Natural killer cell (primary cell): Measurements from ENCODE around the gene DSTYK. TPM values are rescaled to one million over a fixed set of nuclear protein-coding genes. Genes with fewer than 3 reads are reported as not detected.
A peak's percentile ranks its signal among the peaks of the same experiment; 100 is the strongest.

Experiments
- ATAC-seq, 3 donors: fragments of 150-1000 bp in 2 of 3; fragments of 200-7000 bp in 1 of 3; cut with Tn5 transposase; 1 replicate in 1 of 3; 2 replicates in 2 of 3; pipeline ENCODE4 v1.10.0; 2021; ENCODE audit warnings: mild to moderate bottlenecking in 2 of 3, moderate library complexity in 2 of 3
- DNase-seq, 2 donors: peaks; one replicate each; pipeline versions ENCODE4 v3.0.0 to v3.0.0-alpha.2; 2013 to 2021; ENCODE audit warnings: mixed read lengths in 1 of 2
- H3K27ac ChIP-seq: one replicate; pipeline ENCODE4 v1.5.1; 2013; ENCODE audit warnings: mild to moderate bottlenecking, low read length
- H3K27me3 ChIP-seq: one replicate; pipeline ENCODE4 v1.6.1; 2013; ENCODE audit warnings: low read length; ENCODE audit not compliant: control insufficient read depth, insufficient read depth
- H3K36me3 ChIP-seq: one replicate; pipeline ENCODE4 v1.6.1; 2013; ENCODE audit warnings: low read length; ENCODE audit not compliant: control insufficient read depth, insufficient read depth
- H3K4me1 ChIP-seq: one replicate; pipeline ENCODE4 v1.6.1; 2013; ENCODE audit warnings: low read length; ENCODE audit not compliant: control insufficient read depth, insufficient read depth
- H3K4me3 ChIP-seq: one replicate; pipeline ENCODE4 v1.5.1; 2013; ENCODE audit warnings: low read length
- H3K9me3 ChIP-seq: one replicate; pipeline ENCODE4 v1.6.1; 2013; ENCODE audit warnings: low read length; ENCODE audit not compliant: control insufficient read depth, insufficient read depth
- H3K27ac Mint-ChIP-seq, 2 donors: one replicate each; pipeline ENCODE4 v1.8.0; 2022; ENCODE audit warnings: mild to moderate bottlenecking in 2 of 2, mixed read lengths in 2 of 2, moderate library complexity in 1 of 2
- H3K27me3 Mint-ChIP-seq, 2 donors: one replicate each; pipeline ENCODE4 v1.8.0; 2022; ENCODE audit warnings: low read depth in 2 of 2, mixed read lengths in 2 of 2
- H3K36me3 Mint-ChIP-seq: one replicate; pipeline ENCODE4 v1.8.0; 2022; ENCODE audit warnings: mixed read lengths
- H3K4me1 Mint-ChIP-seq, 2 donors: one replicate each; pipeline ENCODE4 v1.8.0; 2022; ENCODE audit warnings: mixed read lengths in 2 of 2
- H3K4me3 Mint-ChIP-seq: one replicate; pipeline ENCODE4 v1.8.0; 2022; ENCODE audit warnings: mild to moderate bottlenecking, moderate library complexity, mixed read lengths
- H3K9me3 Mint-ChIP-seq, 2 donors: one replicate each; pipeline ENCODE4 v1.8.0; 2022; ENCODE audit warnings: mixed read lengths in 2 of 2
- CTCF ChIP-seq: fragments of 200-600 bp; IDR thresholded peaks from one replicate; pipeline ENCODE4 v1.8.0; 2022; ENCODE audit warnings: antibody characterized with exemption
- WGBS: methylation state at CpG from one replicate; pipeline ENCODE4 v1.1.7; 2013; ENCODE audit warnings: missing lambda C conversion rate; ENCODE audit not compliant: insufficient coverage; 5-methylcytosine and 5-hydroxymethylcytosine counted together
- intact Hi-C: fragments of 100-400 bp; cut with micrococcal nuclease; formaldehyde crosslinking; loops from one replicate; pipeline ENCODE4 v1.14.2; 2022
- total RNA-seq, 4 donors: library from RNA; stranded (reverse); fragments of 120-200 nt in 1 of 4; gene quantifications; one replicate each; pipeline versions ENCODE4 v1.2.3 to v1.2.4, GENCODE V29; 2013 to 2022

The DSTYK gene
- total RNA-seq, 3 donors from 2014 or later (not counting 1 experiment from before 2014, with no cell fraction given): 9.9 to 17.5 (median 14.9) TPM

- intact Hi-C loops: no loop called here
- no peak overlapping the region for H3K27ac ChIP-seq
- no peaks in the 10 kb centered on the region for H3K9me3 ChIP-seq
- H3K4me1 ChIP-seq: peaks cover 9% of the 10 kb centered on the region
- H3K36me3 ChIP-seq: peaks cover 10% of the 10 kb centered on the region
- no peaks in the 10 kb centered on the region for H3K27me3 ChIP-seq
- no peak overlapping the region for H3K4me3 ChIP-seq
- DNase-seq (no peak), ATAC-seq (no peak)
- H3K4me1 Mint-ChIP-seq: peaks cover 11 to 19% of the 10 kb centered on the region in 2 donors
- no peak for TF ChIP-seq CTCF
- WGBS: 85% methylated on average over 4 of the region's 4 CpGs
- no peaks in the 10 kb centered on the region for H3K27me3 Mint-ChIP-seq
- H3K4me3 Mint-ChIP-seq: no peak overlapping the region
- H3K9me3 Mint-ChIP-seq: no peaks in the 10 kb centered on the region
- peaks cover 17% of the 10 kb centered on the region for H3K36me3 Mint-ChIP-seq
- H3K27ac Mint-ChIP-seq: no peak overlapping the region
Observed at GRCh38 chr1:205172729-205173366, 38.7 kb downstream of the DSTYK start.

- intact Hi-C loops: no loop called here
- H3K27me3 Mint-ChIP-seq: no peaks in the 10 kb centered on the region
- no peaks in the 10 kb centered on the region for H3K9me3 Mint-ChIP-seq
- H3K4me1 Mint-ChIP-seq: peaks cover 11 to 19% of the 10 kb centered on the region in 2 donors
- peak overlapping the region in 1 of 2 donors; percentile 64 for H3K27ac Mint-ChIP-seq
- H3K27ac ChIP-seq: no peak overlapping the region
- H3K4me3 ChIP-seq: no peak overlapping the region
- DNase-seq (peak in 1 of 2 donors; percentile 24), ATAC-seq (peak in 1 of 3 donors; percentile 42)
- H3K4me3 Mint-ChIP-seq: peak overlapping the region; percentile 11
- no peaks in the 10 kb centered on the region for H3K9me3 ChIP-seq
- peaks cover 9% of the 10 kb centered on the region for H3K4me1 ChIP-seq
- TF ChIP-seq CTCF: no peak
- H3K27me3 ChIP-seq: no peaks in the 10 kb centered on the region
- 63% methylated on average over 5 of the region's 5 CpGs for WGBS
- H3K36me3 Mint-ChIP-seq: peaks cover 18% of the 10 kb centered on the region
- peaks cover 20% of the 10 kb centered on the region for H3K36me3 ChIP-seq
Observed at GRCh38 chr1:205171369-205171768, 40.1 kb downstream of the DSTYK start.

- no peak overlapping the region for H3K4me3 Mint-ChIP-seq
- H3K27ac Mint-ChIP-seq: no peak overlapping the region
- ATAC-seq: no peak
Observed at GRCh38 chr1:205170532-205171269, 40.8 kb downstream of the DSTYK start.

More at GRCh38 chr1:205170532-205171269, 40.8 kb downstream of the DSTYK start:
- Mint-ChIP-seq H3K4me1 (peaks cover 11 to 19% of the 10 kb centered on the region in 2 donors), H3K36me3 (peaks cover 18% of the 10 kb centered on the region), H3K27me3 (no peaks in the 10 kb centered on the region), H3K9me3 (no peaks in the 10 kb centered on the region)
- Histone ChIP-seq H3K27me3 (no peaks in the 10 kb centered on the region), H3K4me1 (peaks cover 9% of the 10 kb centered on the region), H3K9me3 (no peaks in the 10 kb centered on the region), H3K36me3 (peaks cover 21% of the 10 kb centered on the region), H3K27ac (no peak overlapping the region), H3K4me3 (no peak overlapping the region)
- TF ChIP-seq CTCF: no peak
- DNase-seq: no peak
- intact Hi-C loops: no loop called here
- WGBS: 98% methylated on average over 9 of the region's 9 CpGs
